Thoracic aorta (tissue), 2 donors: ENCODE data around the gene EPHB6. TPM values are rescaled to one million over a fixed set of nuclear protein-coding genes. Genes with fewer than 3 reads are reported as not detected.

Experiments used
- ATAC-seq: fragments of 150-250 bp; one replicate; pipeline ENCODE4 v1.8.0; 2017; ENCODE audit warnings: low read depth; ENCODE audit not compliant: insufficient number of reproducible peaks, low FRiP score
- DNase-seq: peaks from one replicate; pipeline ENCODE4 v3.0.0-alpha.2; 2020; ENCODE audit warnings: low spot score
- H3K27ac ChIP-seq, 2 donors: fragments of 200-600 bp; sonication (generic); 1 replicate in 1 of 2; 2 replicates in 1 of 2; pipeline ENCODE4 v1.5.1; 2016; ENCODE audit warnings: mild to moderate bottlenecking in 2 of 2, moderate library complexity in 2 of 2
- H3K27me3 ChIP-seq: fragments of 200-600 bp; sonication (generic); replicated peaks from 2 replicates; pipeline ENCODE4 v1.6.0; 2016; ENCODE audit warnings: mild to moderate bottlenecking; ENCODE audit not compliant: insufficient read depth
- H3K36me3 ChIP-seq: fragments of 200-600 bp; sonication (generic); one replicate; pipeline ENCODE4 v1.5.1; 2016
- H3K4me1 ChIP-seq, 2 donors: fragments of 200-600 bp; sonication (generic); 1 replicate in 1 of 2; 2 replicates in 1 of 2; pipeline versions ENCODE4 v1.5.1 to v1.6.0; 2016; ENCODE audit warnings: low read depth in 2 of 2, mild to moderate bottlenecking in 1 of 2; ENCODE audit not compliant: control insufficient read depth in 1 of 2
- H3K4me3 ChIP-seq: fragments of 200-600 bp; sonication (generic); 2 replicates; pipeline ENCODE4 v1.5.1; 2016; ENCODE audit warnings: mild to moderate bottlenecking
- H3K9me3 ChIP-seq: fragments of 200-600 bp; sonication (generic); 2 replicates; pipeline ENCODE4 v1.5.1; 2016
- total RNA-seq, 2 donors: library from RNA; depleted of rRNA; stranded (reverse); fragments of >200 nt; gene quantifications; one replicate each; pipeline versions ENCODE4 v1.1.0 to v1.2.3, GENCODE V29; 2016
- TF ChIP-seq, protein P1 (sequence below): fragments of 200-600 bp; sonication (generic); IDR thresholded peaks from one replicate; pipeline ENCODE4 v1.5.1; 2019; ENCODE audit warnings: antibody characterized with exemption

Gene EPHB6
- total RNA-seq, 2 donors from 2014 or later = 25.3 to 30.5 TPM

- H3K27me3 ChIP-seq = no peaks in the 10 kb centered on the region
- TF ChIP-seq, protein P1, sequence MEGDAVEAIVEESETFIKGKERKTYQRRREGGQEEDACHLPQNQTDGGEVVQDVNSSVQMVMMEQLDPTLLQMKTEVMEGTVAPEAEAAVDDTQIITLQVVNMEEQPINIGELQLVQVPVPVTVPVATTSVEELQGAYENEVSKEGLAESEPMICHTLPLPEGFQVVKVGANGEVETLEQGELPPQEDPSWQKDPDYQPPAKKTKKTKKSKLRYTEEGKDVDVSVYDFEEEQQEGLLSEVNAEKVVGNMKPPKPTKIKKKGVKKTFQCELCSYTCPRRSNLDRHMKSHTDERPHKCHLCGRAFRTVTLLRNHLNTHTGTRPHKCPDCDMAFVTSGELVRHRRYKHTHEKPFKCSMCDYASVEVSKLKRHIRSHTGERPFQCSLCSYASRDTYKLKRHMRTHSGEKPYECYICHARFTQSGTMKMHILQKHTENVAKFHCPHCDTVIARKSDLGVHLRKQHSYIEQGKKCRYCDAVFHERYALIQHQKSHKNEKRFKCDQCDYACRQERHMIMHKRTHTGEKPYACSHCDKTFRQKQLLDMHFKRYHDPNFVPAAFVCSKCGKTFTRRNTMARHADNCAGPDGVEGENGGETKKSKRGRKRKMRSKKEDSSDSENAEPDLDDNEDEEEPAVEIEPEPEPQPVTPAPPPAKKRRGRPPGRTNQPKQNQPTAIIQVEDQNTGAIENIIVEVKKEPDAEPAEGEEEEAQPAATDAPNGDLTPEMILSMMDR = no peak
- no peak overlapping the region for H3K27ac ChIP-seq
- no peaks in the 10 kb centered on the region for H3K36me3 ChIP-seq
- peaks cover 0 to 29% of the 10 kb centered on the region in 2 donors for H3K4me1 ChIP-seq
- H3K4me3 ChIP-seq = no peak overlapping the region
- ATAC-seq = no peak
- DNase-seq = no peak
- H3K9me3 ChIP-seq = no peaks in the 10 kb centered on the region
Observed at GRCh38 chr7:142856565-142857245, 1.8 kb downstream of the EPHB6 start.

DNA sequence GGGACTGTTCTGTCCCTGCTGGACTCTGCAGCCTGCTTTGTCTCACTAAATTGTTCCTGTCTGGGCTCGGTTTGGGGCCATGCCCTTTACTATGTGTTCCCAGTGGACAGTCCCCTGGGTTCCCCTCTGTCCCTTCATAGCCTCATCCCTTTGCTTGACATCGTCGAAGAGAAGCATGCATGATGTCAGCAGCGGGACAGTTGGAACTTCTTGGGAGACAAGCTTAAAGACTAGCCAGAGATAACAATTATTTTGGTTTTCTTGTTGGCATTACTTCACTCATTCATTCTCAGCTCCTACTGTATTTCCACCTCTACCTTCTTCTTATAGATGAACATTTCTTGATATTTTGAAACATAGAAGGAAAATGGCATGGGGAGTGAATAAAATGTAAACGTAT lies 2.7 kb downstream of the EPHB6 start:
- no peak for ATAC-seq

GRCh38 chr7:142859411-142859810 lies 4.5 kb downstream of the EPHB6 start:
- Histone ChIP-seq H3K4me3 (no peak overlapping the region), H3K9me3 (no peaks in the 10 kb centered on the region), H3K27ac (no peak overlapping the region), H3K4me1 (peaks cover 0 to 29% of the 10 kb centered on the region in 2 donors), H3K27me3 (no peaks in the 10 kb centered on the region), H3K36me3 (peaks cover 3% of the 10 kb centered on the region)
- ATAC-seq (no peak), DNase-seq (no peak)
- TF ChIP-seq, protein P1 = no peak

More for the DNA sequence above, 2.7 kb downstream of the EPHB6 start:
- Histone ChIP-seq H3K27me3 (no peaks in the 10 kb centered on the region), H3K36me3 (peaks cover 3% of the 10 kb centered on the region), H3K9me3 (no peaks in the 10 kb centered on the region), H3K4me3 (no peak overlapping the region), H3K4me1 (peaks cover 0 to 29% of the 10 kb centered on the region in 2 donors), H3K27ac (no peak overlapping the region)
- TF ChIP-seq, protein P1 = no peak
- DNase-seq = no peak

- Histone ChIP-seq H3K36me3 (peaks cover 3% of the 10 kb centered on the region), H3K27me3 (no peaks in the 10 kb centered on the region), H3K4me1 (peaks cover 0 to 29% of the 10 kb centered on the region in 2 donors), H3K4me3 (no peak overlapping the region), H3K27ac (no peak overlapping the region), H3K9me3 (no peaks in the 10 kb centered on the region)
- TF ChIP-seq, protein P1 = no peak
- DNase-seq = no peak
- no peak for ATAC-seq
Observed at GRCh38 chr7:142859829-142860228, 5.0 kb downstream of the EPHB6 start.

DNA sequence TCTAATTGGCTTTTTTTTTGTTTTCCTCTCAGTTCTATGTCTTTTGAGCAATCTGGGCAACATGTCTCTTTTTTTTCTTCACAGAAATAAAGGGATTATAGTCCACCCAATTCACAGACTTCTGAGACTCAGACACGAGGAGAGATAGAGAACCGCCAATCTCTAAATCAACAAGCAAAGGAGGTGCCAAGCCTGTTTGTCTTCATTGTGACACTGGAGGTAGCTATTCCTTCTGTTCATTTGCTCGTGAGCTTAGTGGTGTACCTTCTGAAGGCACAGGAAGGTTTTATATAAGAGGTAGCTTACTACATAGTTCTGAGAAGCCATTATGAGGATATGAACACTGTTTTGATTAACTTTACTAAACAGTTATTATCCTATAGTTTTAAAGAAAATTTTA lies 6.1 kb downstream of the EPHB6 start:
- Histone ChIP-seq H3K36me3 (peaks cover 3% of the 10 kb centered on the region), H3K4me3 (no peak overlapping the region), H3K9me3 (no peaks in the 10 kb centered on the region), H3K27me3 (no peaks in the 10 kb centered on the region), H3K4me1 (peaks cover 0 to 19% of the 10 kb centered on the region in 2 donors), H3K27ac (no peak overlapping the region)
- DNase-seq = no peak
- no peak for ATAC-seq
- TF ChIP-seq, protein P1 = no peak
